Measurements from ENCODE around the gene E4F1. TPM values are rescaled to one million over a fixed set of nuclear protein-coding genes. Genes with fewer than 3 reads are reported as not detected.

E4F1 gene
- total and polyA plus RNA-seq, 9 of the 15 experiments (the other 6 are each of a cell fraction or from before 2014, with no cell fraction given): 0.48 to 94.9 (median 20.4) TPM

DNA sequence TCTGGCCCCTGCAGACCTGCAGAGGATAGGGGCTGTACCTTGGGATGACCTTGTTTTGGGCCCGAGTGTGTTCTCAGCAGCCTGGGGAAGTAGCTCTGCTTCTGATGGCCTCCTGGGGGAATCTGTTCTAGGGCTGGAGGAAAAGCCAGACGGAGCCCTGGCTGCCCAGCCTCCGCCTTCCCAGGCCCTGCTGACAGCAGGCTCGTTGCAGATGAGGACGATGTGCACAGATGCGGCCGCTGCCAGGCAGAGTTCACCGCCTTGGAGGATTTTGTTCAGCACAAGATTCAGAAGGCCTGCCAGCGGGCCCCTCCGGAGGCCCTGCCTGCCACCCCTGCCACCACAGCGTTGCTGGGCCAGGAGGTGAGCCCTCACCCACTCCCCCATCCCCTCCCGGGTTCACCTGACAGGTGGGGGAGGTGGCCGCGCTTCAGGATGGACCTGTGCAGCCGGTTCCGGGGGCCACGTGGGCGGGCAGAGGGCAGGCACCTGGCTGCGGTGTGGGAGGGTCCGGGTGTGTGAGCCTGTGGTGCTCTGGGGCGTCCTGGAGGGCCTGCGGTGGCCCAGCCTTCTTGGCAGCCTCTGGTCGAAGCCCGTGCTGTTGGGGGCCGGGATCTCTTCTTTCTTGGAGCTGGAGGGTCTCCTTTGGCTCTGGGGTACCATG, 4.9 kb downstream of the E4F1 start:
- Histone ChIP-seq H3K36me3 (ENCODE audit: control insufficient read depth, insufficient read depth, low read length) (peaks cover 81% of the 10 kb centered on the region; the same call in 1 of the 3 replicates), H3K4me3 (no peak overlapping the region), H3K9ac (ENCODE audit: insufficient read depth in 1 of 2, low read depth in 2 of 2, low read length in 2 of 2) (peak overlapping the region in 1 of 2 experiments; percentile 40; a peak in 1 of 4 replicates), H2AFZ (ENCODE audit: low read depth, low read length) (no peak overlapping the region), H3K9me1 (ENCODE audit: control insufficient read depth, insufficient read depth, low read length) (no peaks in the 10 kb centered on the region), H3K4me1 (replicated peaks in 1 of 2; ENCODE audit: control insufficient read depth in 2 of 2, insufficient read depth in 2 of 2, low read length in 2 of 2) (peaks cover 6 to 61% of the 10 kb centered on the region in 2 experiments; a peak in 3 of 5 replicates), H3K27ac (ENCODE audit: extremely low read depth, low read depth, low read length) (no peak overlapping the region), H3K9me3 (replicated peaks; ENCODE audit: control insufficient read depth, insufficient read depth, low read depth, low read length) (no peaks in the 10 kb centered on the region), H4K20me1 (replicated peaks; ENCODE audit: control insufficient read depth, insufficient read depth, low read length) (peaks cover 11% of the 10 kb centered on the region), H3K4me2 (ENCODE audit: insufficient read depth, low read length) (no peak overlapping the region), H3K27me3 (ENCODE audit: control insufficient read depth in 2 of 2, insufficient read depth in 2 of 2, low read length in 2 of 2) (no peaks in the 10 kb centered on the region), H3K79me2 (ENCODE audit: control insufficient read depth, insufficient read depth, low read length) (peaks cover 53% of the 10 kb centered on the region)
- FAIRE-seq (no peak), DNase-seq (ENCODE audit: extremely low read depth in 1 of 4, low spot score in 3 of 4) (no peak), ATAC-seq (no peak)
- intact Hi-C loops (cut with micrococcal nuclease) (no loop called here), in situ Hi-C loops (cut with MboI) (no loop called here)
- TF ChIP-seq NR4A1 (CRISPR knock-in tag; IDR thresholded peaks at IDR 0.05) (no peak), NR4A1 (tag; IDR thresholded peaks at IDR 0.05) (no peak), NCOR1 (IDR thresholded peaks at IDR 0.05) (no peak), POLR2B (IDR thresholded peaks at IDR 0.05; ENCODE audit: low read depth, partially characterized antibody) (no peak), RBFOX2 (IDR thresholded peaks at IDR 0.05; ENCODE audit: low read depth, low read length) (peak; percentile 56), ZSCAN32 (CRISPR knock-in tag; IDR thresholded peaks at IDR 0.05) (no peak), RB1 (IDR thresholded peaks at IDR 0.05; ENCODE audit: low read depth) (no peak)
- TF ChIP-seq, protein P1, sequence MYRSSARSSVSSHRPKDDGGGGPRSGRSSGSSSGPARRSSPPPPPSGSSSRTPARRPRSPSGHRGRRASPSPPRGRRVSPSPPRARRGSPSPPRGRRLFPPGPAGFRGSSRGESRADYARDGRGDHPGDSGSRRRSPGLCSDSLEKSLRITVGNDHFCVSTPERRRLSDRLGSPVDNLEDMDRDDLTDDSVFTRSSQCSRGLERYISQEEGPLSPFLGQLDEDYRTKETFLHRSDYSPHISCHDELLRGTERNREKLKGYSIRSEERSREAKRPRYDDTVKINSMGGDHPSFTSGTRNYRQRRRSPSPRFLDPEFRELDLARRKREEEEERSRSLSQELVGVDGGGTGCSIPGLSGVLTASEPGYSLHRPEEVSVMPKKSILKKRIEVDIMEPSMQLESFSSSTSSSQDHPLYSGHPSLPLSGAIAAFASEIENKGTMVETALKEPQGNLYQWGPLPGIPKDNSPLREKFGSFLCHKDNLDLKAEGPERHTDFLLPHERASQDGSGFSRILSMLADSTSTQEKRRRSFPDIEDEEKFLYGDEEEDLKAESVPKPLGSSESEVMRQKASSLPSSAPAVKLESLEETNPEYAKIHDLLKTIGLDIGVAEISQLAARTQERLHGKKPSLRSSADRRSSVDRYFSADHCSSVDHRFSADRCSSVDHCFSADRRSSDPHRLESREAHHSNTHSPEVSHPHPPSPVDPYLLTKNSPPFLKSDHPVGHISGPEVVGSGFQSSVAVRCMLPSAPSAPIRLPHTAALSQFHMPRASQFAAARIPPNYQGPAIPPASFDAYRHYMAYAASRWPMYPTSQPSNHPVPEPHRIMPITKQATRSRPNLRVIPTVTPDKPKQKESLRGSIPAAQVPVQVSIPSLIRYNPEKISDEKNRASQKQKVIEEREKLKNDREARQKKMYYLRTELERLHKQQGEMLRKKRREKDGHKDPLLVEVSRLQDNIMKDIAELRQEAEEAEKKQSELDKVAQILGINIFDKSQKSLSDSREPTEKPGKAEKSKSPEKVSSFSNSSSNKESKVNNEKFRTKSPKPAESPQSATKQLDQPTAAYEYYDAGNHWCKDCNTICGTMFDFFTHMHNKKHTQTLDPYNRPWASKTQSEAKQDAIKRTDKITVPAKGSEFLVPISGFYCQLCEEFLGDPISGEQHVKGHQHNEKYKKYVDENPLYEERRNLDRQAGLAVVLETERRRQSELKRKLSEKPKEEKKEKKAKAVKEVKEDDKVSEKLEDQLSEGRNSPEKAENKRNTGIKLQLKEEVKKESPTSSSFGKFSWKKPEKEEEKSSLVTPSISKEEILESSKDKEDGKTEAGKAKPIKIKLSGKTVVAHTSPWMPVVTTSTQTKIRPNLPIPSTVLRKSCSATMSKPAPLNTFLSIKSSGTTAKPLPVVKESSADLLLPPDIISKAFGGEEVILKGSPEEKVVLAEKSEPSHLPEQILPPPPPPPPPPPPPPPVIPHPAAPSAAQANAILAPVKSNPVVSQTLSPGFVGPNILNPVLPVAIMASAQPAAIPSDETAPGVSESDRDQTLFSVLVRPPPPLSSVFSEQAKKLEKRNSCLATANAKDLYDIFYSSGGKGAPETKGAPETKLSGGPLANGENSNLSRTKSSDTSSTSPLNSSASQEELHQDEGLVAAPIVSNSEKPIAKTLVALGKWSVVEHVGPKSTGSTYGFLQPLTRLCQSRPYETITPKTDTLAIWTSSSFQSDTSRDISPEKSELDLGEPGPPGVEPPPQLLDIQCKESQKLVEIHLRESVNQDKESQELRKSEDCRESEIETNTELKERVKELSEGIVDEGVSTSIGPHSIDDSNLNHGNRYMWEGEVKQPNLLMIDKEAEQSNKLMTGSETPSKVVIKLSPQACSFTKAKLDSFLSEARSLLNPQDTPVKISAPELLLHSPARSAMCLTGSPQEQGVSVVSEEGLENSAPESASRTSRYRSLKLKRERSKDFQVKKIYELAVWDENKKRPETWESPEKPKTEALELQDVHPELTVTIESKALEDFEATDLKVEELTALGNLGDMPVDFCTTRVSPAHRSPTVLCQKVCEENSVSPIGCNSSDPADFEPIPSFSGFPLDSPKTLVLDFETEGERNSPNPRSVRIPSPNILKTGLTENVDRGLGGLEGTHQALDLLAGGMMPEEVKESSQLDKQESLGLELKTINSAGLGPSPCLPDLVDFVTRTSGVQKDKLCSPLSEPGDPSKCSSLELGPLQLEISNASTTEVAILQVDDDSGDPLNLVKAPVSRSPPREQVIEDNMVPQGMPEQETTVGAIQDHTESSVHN (IDR thresholded peaks at IDR 0.05; ENCODE audit: borderline replicate concordance in 1 of 2, low read depth in 1 of 2): no peak
- WGBS (ENCODE audit: insufficient coverage, low coverage, missing lambda C conversion rate): 89% methylated on average over 17 of the region's 25 CpGs
- ChIA-PET POLR2A (interaction anchor here (1.4 to 3.5 kb wide), 2 partner anchors 13 to 19 kb away, joined by 3 to 12 read pairs; partner anchors contain the start of gene PGP), CTCF (ENCODE audit: low intra/inter-chr PET ratio) (no interaction called here)
- no TSS peak for BruUV-seq (replicated peaks)

Data from K562 (cell line).